Stimulated activated CD8-positive, alpha-beta memory T cell treated with anti-CD3 and anti-CD28 coated beads, Interleukin-4, amount 100 ng/mL, for 4 hours (primary cell): ENCODE measurements around the gene TUBGCP3.
"Not testable (repeated sequence)": the region's sequence is repeated elsewhere in the genome, so short reads cannot be mapped to it uniquely, and the experiment has no call there.

Source experiments
- DNase-seq, 2 donors: peaks; one replicate each; pipeline ENCODE4 v3.0.0-alpha.2; 2020; ENCODE audit warnings: low read depth in 2 of 2, low spot score in 1 of 2

The TUBGCP3 gene, protein sequence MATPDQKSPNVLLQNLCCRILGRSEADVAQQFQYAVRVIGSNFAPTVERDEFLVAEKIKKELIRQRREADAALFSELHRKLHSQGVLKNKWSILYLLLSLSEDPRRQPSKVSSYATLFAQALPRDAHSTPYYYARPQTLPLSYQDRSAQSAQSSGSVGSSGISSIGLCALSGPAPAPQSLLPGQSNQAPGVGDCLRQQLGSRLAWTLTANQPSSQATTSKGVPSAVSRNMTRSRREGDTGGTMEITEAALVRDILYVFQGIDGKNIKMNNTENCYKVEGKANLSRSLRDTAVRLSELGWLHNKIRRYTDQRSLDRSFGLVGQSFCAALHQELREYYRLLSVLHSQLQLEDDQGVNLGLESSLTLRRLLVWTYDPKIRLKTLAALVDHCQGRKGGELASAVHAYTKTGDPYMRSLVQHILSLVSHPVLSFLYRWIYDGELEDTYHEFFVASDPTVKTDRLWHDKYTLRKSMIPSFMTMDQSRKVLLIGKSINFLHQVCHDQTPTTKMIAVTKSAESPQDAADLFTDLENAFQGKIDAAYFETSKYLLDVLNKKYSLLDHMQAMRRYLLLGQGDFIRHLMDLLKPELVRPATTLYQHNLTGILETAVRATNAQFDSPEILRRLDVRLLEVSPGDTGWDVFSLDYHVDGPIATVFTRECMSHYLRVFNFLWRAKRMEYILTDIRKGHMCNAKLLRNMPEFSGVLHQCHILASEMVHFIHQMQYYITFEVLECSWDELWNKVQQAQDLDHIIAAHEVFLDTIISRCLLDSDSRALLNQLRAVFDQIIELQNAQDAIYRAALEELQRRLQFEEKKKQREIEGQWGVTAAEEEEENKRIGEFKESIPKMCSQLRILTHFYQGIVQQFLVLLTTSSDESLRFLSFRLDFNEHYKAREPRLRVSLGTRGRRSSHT

DNA sequence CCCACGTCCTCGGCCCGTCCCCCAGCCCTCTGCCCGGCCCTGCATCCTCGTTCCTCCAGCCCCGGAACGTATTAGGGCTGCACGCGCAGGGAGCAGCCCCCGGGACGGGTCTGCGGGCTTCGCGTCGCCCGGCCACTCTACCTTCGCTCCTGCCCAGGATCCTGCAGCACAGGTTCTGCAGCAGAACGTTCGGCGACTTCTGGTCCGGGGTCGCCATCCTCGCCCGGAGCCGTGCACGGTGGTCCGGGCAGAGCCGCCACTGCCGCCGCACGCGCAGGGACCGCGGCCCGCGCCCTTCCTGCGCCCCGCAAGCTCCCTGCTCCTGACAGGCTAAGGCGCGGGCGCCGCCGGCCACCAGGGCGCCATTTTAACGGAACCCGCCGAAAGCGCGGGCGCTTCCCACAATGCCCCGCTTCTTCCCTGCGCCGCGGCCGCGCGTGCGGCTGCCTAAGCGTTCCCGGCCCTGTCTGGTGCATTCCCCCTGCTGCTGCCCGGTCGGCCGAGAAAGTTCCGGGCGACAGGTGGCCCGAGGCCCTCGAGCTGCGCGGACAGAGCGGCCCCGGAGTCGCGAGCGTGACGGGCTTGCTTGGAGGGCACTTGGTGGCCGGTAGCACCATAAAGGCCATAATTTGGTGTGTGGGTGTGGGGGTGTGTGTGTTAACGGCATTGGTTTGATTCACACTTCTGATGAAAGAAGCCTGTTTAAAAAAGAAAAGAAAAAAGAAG lies at the start of gene TUBGCP3:
Gene TUBGCP3, minus strand, starts transcription at position 390 of the 726 bp plus-strand sequence. Its CDS starts 173 bp downstream, at position 217.
- peak; percentile 51 to 53 for DNase-seq

DNA sequence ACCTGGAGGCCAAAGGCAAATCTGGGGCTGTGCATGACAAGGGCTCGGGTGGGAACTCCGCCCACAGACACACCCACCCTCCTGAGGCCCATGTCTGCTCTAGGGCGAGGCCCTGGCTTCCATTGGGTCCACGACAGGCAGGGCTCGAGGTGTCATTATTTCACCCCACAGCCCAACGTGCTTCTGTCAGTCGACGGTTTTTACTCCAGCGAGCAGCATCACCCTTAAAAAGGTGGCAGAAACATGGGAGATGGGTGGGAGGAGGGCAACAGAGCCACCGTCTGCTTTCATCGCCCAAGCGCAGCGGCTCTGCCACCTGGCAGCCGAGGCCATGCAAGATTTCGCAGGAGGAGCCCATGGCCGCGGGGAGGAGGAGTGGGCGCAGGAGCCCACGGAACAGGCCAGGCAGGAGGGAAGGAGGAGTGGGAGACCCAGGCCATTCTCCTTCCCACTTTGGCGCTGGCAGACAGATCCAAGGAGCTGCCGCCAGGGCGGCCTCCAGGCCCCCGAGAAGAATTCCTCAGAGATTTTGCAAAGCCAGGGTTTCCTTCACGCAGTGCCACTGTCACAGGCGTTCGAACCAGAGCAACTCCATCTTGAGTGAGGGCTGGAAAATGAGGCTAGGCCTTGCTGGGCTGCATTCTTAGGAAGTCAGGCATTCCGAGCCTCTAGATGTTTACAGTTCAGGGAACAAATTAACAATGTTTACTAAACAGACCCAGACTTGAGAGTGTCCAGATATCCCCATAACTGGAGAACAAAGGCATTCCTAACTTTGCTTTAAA lies 49.3 kb upstream of the TUBGCP3 start:
- DNase-seq: no peak

DNA sequence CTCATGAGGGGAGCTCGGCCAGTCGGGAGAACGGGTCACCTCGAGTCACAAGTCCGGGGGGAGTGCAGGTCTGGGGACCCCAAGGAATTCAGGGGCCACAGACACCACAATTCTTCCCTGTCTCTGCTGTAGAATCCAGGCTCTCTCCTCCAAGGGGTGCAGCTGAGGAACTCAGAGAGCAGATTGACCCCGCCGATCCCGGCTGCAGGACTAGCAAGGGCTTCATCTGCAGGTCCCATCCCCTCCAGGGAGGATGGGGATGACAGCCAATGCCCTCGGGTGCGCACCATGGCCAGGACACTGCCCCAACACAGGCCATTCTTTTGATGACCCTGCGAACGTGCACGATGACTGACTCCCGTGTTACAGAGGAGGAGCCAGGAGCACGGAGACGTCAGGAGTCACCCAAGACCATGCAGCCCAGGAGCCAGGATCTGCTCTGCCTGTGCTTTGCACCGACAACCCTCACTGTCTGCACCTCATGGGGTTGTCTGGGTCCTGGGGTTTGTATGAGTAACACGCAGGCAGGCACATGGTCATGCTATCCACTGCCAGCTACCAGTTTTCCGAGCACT lies 48.5 kb upstream of the TUBGCP3 start:
- no peak for DNase-seq

DNA sequence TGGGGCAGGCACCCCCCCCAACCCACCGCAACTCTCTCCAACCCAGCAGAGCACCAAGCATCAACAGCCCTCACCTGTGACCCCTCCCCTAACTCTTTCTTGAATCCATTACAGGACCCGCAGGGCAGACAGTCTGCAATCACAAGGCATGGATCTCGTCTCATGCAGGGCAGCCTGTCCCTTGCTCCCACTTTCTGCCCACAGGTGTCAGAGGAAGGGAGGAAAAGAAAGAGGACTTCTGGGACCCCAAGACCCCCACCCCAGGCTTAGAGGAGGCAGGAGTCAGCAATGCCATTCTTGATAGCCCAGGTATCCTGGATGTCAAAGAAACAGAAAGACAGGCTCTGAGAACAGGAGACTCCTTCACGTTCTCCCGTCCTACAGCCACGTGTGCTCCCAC lies 47.4 kb upstream of the TUBGCP3 start:
- no peak for DNase-seq

DNA sequence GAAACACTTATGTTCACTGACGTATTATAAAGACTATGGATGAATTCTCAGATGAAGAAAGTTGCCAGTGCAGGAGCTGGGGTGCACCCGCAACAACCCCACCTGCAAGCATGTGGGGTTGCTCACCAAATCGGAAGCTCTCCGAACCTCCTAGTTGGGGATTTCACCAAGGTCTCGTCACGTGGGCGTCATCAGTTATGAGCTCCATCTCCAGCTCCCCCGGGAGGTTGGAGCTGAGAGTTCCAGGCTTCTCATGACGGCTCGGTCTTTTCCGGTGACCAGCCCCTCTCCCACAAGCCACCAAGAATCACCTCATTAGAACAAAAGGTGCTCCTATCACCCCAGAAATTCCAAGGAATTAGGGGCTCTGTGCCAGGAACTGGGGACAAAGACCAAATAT lies 46.1 kb upstream of the TUBGCP3 start:
- no peak for DNase-seq

DNA sequence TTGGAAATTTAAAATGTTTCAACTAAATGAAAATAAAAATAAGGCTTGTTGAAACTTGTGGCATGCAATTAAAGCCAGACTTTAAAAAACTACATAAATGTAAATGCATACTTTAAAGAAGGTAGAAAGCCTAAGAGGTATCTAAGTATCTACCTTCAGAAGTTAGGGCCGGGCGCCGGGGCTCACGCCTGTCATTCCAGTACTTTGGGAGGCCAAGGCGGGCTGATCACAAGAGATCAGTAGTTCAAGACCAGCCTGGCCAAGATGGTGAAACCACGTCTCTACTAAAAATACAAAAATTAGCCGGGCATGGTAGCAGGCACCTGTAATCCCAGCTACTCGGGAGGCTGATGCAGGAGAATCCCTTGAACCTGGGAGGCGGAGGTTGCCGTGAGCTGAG lies 42.3 kb upstream of the TUBGCP3 start:
- not testable (repeated sequence) for DNase-seq

DNA sequence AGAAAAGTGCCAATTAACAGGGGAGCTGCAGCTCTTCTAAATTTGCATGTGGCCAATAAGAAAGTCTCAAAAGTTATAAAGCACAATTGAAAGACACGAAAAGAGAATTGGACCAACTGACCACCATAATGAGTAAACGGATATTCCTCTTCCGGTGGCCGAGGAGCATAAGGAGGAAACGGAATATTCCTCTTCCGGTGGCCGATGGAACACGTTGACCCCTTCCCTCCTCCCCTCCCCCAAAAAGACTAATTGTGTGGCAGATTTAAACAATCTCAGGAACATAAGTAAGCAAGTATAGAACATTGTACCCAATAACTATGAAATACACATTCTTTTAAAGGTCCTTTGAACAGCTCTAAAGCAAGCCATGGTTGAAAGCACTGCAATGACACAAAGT lies 41.2 kb upstream of the TUBGCP3 start:
- no peak for DNase-seq

DNA sequence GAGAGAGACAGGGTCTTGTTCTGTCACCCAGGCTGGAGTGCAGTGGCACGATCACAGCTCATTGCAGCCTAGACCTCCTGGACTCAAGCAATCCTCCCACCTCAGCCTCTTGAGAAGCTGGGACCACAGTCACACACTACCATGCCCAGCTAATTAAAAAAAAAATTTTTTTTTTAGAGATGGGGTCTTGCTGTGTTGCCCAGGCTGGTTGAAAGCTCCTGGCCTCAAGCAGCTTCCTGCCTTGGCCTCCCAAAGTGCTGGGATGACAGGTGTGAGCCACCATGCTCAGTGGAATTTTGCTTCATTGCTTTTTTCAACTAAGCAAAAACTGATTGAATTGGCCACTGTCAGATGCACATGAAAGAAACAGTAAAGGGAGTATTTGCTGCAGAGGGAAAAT lies 39.7 kb upstream of the TUBGCP3 start:
- not testable (repeated sequence) for DNase-seq

DNA sequence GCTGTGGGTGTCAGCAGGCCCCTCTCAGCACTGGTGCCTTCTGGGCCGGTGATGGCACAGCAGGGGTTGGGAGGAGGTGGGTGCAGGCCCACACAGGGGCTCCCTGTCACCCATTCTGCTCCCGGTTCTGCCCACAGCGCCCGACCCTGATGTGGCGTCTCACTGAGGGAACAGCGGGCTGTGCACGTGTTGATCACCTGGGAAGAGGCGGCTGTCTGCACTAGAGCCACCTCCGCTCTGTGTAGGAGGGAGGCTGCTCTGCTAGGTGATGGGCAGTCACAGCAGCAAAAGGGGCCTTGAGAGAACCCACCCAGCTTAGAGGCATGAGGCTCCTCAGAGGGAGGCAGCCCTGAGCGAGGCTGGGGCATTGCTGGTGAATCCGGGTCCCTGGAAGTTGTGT lies 39.2 kb upstream of the TUBGCP3 start:
- no peak for DNase-seq

DNA sequence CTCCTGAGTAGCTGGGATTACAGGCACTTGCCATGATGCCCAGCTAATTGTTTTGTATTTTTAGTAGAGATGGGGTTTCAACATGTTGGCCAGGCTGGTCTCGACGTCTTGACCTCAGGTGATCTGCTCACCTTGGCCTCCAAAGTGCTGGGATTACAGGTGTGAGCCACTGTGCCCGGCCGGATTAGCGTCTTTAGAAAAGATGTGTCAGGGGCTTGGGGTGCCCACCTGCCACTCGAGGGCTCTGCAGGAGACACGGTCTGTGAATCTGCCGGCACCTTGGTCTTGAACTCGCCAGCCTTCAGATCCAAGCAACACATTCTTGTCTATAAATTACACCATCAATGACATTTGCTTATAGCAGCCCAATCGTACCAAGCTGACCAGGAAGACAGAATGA lies 38.8 kb upstream of the TUBGCP3 start:
- DNase-seq: no peak

DNA sequence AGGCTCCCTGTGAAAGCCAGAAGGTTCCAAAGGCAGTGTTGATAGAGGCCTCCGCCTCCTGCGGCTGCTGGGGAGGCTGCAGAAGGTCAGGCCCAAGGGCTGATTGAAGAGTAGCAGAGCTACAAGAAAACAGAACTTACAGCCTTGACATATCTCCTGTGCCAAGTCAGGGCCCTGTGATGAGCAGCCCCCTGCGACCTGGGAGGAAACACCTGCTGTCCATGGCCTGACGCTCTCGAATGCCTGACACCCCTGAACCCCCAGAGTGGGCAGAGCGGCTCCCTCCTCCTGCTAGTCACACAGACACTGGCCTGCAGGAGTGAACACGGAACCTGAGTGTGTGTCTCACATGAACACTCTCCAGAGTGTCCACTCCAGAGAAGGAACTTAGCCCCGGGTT lies 38.2 kb upstream of the TUBGCP3 start:
- no peak for DNase-seq

DNA sequence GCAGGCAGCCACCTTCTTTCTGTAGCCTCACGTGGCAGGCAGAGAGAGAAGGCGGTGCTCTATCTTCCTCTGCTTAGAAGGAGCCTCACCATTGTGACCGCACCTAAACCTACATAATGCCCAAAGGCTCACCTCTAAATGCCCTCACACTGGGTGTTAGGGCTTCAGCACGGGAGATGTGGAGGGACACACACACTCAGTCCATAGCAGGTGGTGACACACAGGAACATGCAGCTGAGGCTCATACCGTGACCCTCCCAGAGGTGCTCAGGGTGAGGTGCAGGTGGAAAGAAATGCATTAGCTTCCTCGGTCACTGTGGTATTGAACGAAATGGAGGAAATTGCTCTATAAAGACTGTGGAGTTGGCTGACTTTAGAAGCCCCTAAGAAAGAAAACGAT lies 37.7 kb upstream of the TUBGCP3 start:
- DNase-seq: no peak

DNA sequence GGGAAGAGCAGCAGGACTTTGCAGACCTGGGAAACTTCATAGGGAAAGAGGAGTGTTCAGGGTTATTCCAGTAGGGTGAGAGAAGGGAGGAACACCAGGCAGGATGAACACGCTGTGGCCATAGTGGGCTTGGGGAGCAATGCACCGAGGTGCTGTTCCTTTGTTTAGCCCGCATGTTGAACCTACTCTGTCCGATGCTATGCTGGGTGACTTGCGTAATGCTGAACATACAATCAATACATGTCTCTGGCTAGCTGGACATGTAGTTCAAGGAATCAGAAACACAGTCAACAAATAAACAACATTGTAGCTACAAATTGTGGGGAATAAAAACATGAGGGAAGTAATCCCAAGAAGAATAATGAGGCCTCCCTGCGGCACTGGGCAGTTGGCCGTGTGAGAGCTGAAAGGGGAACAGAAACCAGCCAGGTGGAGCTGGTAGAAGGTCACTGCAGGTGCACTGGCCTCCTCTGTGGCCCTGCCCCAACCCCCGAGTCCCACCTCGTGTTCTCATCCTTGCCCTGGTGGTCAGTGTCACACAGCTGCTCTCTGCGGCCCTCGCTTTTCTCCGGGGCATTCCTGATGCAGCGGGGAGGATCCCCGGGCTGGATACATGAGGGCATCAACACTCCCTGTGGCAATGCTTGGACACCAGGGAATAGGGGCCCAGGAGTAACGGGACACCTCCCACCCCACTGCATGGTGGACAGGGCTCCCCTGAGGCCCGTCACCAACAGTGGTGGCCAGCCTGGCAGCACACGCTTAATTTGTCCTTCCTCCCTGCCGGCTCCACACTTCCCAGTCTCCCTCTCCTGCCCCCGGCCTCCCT lies 36.9 kb upstream of the TUBGCP3 start:
- no peak for DNase-seq

DNA sequence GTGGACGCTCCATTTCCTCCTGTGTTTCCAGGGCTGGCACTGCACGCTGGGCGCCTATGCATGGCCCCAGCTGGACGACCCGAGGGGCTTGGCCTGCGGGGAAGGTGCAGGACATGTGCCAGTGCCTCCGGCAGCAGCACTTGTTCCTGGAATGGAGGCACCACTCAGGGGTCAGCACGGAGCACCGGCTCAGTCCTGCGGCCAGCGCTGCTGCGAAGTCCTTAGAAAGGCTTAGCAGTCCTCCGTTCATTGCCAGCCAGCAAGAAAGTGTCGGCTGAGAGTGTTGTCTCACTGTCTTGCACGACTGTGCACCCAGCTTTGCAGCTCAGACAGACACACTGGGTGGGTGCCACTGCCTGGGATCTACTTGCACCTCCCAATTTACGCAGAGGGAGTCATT lies 36.1 kb upstream of the TUBGCP3 start:
- DNase-seq: no peak

DNA sequence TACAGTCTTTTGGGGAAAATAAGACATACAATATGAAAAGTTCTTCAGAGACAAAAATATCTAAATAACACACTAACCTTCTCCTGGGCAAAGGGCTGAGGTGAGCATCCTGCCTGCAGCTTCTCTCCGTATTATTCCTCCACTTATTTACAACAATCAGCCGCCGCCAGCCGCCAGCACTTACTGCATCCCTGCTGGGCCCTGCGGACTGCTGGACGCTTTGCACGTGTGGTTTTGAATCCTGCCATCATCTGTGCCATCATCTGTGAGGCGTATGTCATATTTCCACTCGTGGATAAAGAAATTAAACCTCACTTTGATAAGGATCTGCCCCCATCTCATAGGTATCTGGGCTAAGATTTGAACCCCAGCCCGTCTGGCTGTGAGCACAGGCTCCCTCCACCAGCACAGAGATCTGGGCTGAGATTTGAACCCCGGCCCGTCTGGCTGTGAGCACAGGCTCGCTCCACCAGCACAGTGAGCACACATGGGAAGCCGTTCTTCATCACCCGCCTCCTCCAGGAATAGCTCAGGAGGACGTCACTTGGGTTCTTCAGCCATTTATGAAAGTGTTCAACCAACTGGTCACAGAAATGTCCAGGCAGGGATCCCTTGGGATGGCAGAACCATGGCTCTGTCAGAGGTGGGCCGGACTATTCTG lies 35.2 kb upstream of the TUBGCP3 start:
- no peak for DNase-seq

DNA sequence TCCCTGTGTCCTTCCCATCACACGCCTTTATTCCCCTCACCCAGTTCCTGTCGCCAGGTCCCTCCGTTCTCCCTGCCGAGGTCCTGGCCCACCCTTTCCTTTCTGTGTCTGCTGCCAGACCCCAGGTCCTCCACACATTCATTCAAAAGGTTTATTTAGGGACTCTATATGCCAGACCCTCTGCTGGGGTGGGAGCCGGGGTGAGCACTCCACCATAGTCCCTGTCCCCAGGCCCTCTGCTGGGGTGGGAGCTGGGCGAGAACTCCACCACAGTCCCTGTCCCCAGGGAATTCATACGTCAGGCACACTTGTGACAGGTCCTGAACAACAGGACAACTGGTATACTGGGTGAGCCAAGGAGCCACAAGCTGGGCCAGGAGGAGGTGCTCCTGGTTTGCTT lies 34.4 kb upstream of the TUBGCP3 start:
- DNase-seq: no peak

DNA sequence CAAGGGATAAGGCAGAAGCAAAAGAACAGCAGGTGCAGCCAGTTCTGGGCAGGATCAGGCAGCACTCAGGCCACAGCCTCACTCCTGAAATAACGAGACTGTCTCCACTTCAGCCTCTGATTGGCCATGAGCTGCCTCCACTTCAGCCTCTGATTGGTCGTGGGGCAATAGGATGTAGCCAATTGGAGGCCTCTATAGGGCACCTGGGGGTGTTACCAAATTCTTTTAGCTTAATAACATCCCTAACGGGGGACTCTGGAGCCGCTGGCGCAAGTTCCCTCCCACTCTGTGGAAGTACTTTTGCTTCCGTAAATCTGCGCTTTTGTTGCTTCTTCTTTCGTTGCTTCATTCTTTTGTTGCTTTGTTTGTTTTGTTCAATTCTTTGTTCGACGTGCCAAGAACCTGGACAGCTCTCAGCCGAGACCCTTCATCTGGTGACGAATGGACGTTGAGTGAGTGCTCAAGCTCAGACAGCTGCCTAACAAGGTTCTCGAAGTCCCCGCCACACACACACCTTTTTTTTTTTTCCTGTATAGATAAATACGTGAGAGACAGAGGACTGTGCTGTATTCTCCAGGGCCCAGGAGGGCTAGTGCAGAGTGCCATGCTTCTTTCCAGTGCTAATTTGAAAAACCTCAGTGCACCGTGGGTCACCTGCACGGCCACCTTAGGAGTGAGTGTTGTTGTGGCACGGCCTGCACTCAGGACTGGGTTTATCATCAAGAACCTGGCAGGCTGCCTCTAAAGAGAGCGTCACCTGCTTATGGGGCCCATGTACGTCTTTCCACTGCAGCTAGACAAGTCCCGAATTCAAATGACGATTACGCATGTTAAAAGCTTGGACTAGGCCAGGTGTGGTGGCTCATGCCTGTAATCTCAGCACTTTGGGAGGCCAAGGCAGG lies 32.0 kb upstream of the TUBGCP3 start:
- no peak for DNase-seq

DNA sequence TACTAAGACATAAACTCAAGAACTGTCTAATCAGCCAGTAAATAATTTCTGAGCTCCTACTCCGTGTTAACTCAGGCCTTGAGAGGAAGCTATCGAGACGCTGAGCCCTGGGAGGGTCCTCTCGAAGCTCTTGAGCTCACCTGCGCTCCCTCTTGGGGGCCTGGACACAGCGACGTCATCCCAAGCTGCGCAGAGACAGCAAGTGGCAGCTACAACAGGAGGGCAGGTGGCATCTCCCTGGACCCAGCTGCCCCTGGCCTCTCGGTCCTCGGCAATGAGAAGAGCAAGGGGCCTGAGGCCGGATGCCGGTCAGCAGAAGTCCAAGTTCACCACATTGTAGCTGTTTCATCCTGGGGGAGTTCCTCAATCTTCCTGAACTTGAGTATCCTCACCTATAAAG lies 30.5 kb upstream of the TUBGCP3 start:
- DNase-seq: no peak
